Suprapubic skin (tissue), 4 donors: Measurements from ENCODE around the gene TMCC1. TPM values are rescaled to one million over a fixed set of nuclear protein-coding genes. Genes with fewer than 3 reads are reported as not detected.

ENCODE experiments used
- DNase-seq, 2 donors: peaks; one replicate each; pipeline ENCODE4 v3.0.0-alpha.2; 2019; ENCODE audit warnings: low spot score in 2 of 2
- H3K27ac ChIP-seq: fragments of 200-600 bp; sonication (generic); one replicate; pipeline ENCODE4 v1.5.1; 2019
- H3K27me3 ChIP-seq: fragments of 200-600 bp; sonication (generic); one replicate; pipeline ENCODE4 v1.5.1; 2019
- H3K36me3 ChIP-seq: fragments of 200-600 bp; sonication (generic); one replicate; pipeline ENCODE4 v1.5.1; 2019
- H3K4me1 ChIP-seq: fragments of 200-600 bp; sonication (generic); one replicate; pipeline ENCODE4 v1.5.1; 2019
- H3K4me3 ChIP-seq: fragments of 200-600 bp; sonication (generic); one replicate; pipeline ENCODE4 v1.5.1; 2019; ENCODE audit warnings: mild to moderate bottlenecking
- H3K9me3 ChIP-seq: fragments of 200-600 bp; sonication (generic); one replicate; pipeline ENCODE4 v1.5.1; 2019
- EP300 ChIP-seq: sonication (generic); formaldehyde crosslinking; IDR thresholded peaks from one replicate; pipeline ENCODE4 v1.6.1; 2017; ENCODE audit warnings: antibody characterized with exemption
- POLR2A ChIP-seq, 2 donors: fragments of 450-650 bp; IDR thresholded peaks; one replicate each; pipeline ENCODE4 v1.6.1; 2017; ENCODE audit warnings: antibody characterized with exemption in 2 of 2, mild to moderate bottlenecking in 2 of 2, moderate library complexity in 2 of 2
- POLR2AphosphoS5 ChIP-seq, 3 donors: sonication (generic); formaldehyde crosslinking; IDR thresholded peaks; one replicate each; pipeline ENCODE4 v1.6.1; 2017; ENCODE audit warnings: antibody characterized with exemption in 3 of 3
- WGBS: methylation state at CpG from one replicate; pipeline ENCODE4 v1.1.5; 2018; 5-methylcytosine and 5-hydroxymethylcytosine counted together
- total RNA-seq, 4 donors: library from RNA; depleted of rRNA; stranded (reverse); fragments of >200 nt; gene quantifications; one replicate each; pipeline ENCODE4 v1.1.0, GENCODE V29; 2016
- TF ChIP-seq, protein P1 (sequence below), 2 donors: fragments of 200-600 bp in 1 of 2; fragments of 450-650 bp in 1 of 2; sonication (generic) in 1 of 2; IDR thresholded peaks; one replicate each; pipeline ENCODE4 v1.5.1; 2016 to 2019; ENCODE audit warnings: antibody characterized with exemption in 2 of 2, mild to moderate bottlenecking in 1 of 2, moderate library complexity in 1 of 2

TMCC1 gene
- total RNA-seq, 4 donors from 2014 or later, result 14.6 to 26.4 (median 22.4) TPM

DNA sequence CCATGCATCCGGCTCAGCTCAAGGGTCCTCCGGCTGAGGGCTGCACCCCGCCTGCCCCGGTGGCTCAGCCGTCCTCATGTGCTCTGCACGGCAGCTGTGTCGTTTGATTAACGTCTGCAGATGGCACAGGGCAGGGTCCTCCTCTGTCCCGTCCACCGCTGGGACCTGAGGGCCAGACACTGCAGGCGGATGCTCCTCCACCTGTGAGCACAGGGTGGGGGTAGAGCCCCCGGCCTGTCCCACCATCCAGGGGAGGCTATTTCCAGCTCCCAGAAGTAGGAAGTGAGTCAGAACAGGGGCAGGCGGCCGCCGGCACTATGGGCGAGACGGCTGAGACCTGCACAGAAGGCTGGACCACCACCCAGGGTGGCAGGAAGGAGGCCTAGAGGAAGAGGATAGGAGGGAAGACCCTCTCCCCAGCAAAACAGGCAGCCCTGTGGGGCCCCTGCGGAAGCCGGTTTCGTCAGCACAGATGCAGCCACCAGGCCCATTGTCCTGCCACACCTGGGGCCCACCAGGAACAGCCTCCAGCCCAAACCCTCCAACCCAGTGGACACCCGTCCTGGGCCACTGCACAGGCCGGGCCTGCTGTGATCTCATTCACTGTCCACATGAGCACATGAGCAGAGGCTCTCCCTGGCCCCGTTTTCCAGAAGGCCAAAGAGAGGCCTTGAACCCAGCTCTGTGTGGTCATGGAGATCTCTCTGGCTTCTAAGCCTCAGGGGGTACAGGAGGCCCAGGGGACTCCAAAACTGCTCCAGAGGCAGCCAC lies 274.4 kb downstream of the TMCC1 start:
- Histone ChIP-seq H3K4me1 (peaks cover 76% of the 10 kb centered on the region), H3K27me3 (no peaks in the 10 kb centered on the region), H3K9me3 (no peaks in the 10 kb centered on the region), H3K27ac (no peak overlapping the region), H3K4me3 (no peak overlapping the region), H3K36me3 (no peaks in the 10 kb centered on the region)
- peak in 1 of 2 donors; percentile 63 for DNase-seq
- TF ChIP-seq EP300 (no peak), POLR2A (IDR thresholded peaks at IDR 0.05) (no peak), POLR2AphosphoS5 (IDR thresholded peaks at IDR 0.05) (no peak)
- TF ChIP-seq, protein P1, sequence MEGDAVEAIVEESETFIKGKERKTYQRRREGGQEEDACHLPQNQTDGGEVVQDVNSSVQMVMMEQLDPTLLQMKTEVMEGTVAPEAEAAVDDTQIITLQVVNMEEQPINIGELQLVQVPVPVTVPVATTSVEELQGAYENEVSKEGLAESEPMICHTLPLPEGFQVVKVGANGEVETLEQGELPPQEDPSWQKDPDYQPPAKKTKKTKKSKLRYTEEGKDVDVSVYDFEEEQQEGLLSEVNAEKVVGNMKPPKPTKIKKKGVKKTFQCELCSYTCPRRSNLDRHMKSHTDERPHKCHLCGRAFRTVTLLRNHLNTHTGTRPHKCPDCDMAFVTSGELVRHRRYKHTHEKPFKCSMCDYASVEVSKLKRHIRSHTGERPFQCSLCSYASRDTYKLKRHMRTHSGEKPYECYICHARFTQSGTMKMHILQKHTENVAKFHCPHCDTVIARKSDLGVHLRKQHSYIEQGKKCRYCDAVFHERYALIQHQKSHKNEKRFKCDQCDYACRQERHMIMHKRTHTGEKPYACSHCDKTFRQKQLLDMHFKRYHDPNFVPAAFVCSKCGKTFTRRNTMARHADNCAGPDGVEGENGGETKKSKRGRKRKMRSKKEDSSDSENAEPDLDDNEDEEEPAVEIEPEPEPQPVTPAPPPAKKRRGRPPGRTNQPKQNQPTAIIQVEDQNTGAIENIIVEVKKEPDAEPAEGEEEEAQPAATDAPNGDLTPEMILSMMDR (IDR thresholded peaks at IDR 0.05), result no peak
- 62% methylated on average over 20 of the region's 23 CpGs for WGBS

DNA sequence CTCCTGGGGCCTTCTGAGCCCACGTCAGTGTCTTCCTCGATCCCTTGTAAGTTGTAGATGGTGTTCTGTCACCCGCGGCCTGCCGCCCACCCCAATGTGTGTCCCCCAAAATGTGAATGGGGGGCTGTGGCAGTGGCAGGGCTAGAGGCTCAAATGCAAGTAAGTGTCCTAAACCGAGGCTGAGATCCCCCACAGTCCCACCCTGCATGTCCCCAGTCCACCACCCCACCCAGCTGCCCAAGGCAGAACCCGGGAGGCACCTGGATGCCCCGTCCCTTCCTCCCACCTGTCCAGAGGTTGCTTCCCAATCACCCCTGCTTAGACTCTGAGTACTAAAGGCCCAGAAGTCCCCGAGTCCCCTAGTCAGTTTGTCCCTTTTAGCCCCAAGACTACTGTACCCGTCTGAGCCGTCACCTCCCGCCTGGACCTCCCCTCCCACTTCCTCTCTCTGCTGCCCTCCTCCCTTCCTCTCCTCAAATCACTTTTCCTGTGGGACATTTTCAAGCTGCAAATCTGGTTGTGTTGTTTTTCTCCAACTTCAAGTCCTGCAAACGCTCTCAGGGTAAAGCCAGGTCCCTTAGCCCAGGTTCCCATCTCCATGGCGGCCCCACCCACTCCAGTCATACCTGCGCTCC lies 275.2 kb downstream of the TMCC1 start:
- H3K36me3 ChIP-seq, result no peaks in the 10 kb centered on the region
- H3K9me3 ChIP-seq, result no peaks in the 10 kb centered on the region
- DNase-seq, result peak in 1 of 2 donors; percentile 57
- WGBS, result 79% methylated on average over 14 of the region's 15 CpGs
- peaks cover 73% of the 10 kb centered on the region for H3K4me1 ChIP-seq
- H3K27ac ChIP-seq, result no peak overlapping the region
- H3K27me3 ChIP-seq, result no peaks in the 10 kb centered on the region
- no peak overlapping the region for H3K4me3 ChIP-seq
- TF ChIP-seq POLR2A (IDR thresholded peaks at IDR 0.05), result no peak
- TF ChIP-seq, protein P1 (IDR thresholded peaks at IDR 0.05), result no peak
- TF ChIP-seq EP300, result no peak
- no peak for TF ChIP-seq POLR2AphosphoS5 (IDR thresholded peaks at IDR 0.05)

DNA sequence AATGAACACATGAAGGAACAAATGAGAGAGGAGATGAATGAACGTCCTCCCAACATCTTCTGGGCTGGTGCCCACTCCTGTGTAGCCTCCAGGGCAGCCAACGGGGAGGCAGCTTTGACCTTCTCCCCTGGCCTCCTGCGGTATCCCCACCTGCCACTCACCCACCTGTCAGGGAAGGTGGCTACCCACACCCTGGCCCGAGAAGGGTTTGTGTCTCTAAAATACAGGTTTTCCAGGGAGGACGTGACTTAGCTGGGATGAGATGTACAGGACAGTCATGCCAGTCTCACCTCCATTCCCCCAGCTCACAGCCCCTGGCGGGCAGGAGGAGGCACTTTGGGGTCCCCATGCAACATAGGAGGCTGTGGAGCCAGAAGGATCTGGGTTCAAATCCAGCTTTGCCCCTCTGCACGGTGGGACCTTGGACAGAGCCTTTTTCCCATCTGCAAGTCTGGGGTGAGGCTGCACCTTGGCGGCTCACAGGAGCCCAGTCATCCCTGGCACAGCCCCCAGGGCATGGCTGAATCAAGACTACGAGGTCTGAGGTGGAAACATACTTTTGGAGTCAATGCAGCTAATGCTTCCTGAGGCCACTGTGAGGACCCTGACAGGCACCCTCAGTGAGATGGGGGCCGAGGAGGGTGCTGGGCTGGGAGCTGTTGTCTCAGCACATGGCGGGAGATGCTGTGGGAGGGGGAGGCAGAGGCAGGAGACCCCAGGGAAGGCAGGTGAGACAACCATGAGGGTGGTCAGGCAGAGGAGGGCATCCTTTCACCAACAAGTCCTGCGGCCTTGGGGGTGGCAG lies 275.9 kb downstream of the TMCC1 start:
- Histone ChIP-seq H3K4me1 (peaks cover 73% of the 10 kb centered on the region), H3K27me3 (no peaks in the 10 kb centered on the region), H3K9me3 (no peaks in the 10 kb centered on the region), H3K27ac (peak overlapping the region; percentile 80), H3K4me3 (no peak overlapping the region), H3K36me3 (no peaks in the 10 kb centered on the region)
- TF ChIP-seq, protein P1 (IDR thresholded peaks at IDR 0.05), result no peak
- TF ChIP-seq POLR2A (IDR thresholded peaks at IDR 0.05) (no peak), EP300 (no peak), POLR2AphosphoS5 (IDR thresholded peaks at IDR 0.05) (no peak)
- 88% methylated on average over 11 of the region's 12 CpGs for WGBS
- DNase-seq, result no peak

DNA sequence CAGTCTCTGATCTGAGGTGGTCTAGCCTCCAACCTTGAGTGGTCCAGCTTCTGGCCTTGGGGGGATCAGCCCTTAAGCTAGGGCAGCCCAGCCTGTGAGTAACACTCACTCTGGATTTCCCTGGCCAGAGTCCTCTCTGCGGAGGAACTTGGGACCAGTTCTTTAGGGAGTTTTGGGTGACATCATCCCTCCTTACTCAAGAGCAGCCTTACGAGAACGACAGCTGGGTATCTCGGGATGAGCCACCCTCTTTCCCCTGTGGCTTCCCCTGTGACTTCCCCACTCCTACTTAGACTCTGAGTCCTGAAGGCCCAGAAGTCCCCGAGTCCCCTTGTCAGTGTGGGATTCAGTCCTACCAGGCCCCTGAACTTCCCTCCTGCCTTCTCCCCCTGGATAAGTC lies 276.8 kb downstream of the TMCC1 start:
- no peak for TF ChIP-seq POLR2AphosphoS5 (IDR thresholded peaks at IDR 0.05)
- TF ChIP-seq POLR2A (IDR thresholded peaks at IDR 0.05), result no peak
- TF ChIP-seq, protein P1 (IDR thresholded peaks at IDR 0.05), result no peak
- TF ChIP-seq EP300, result no peak
- H3K4me1 ChIP-seq, result peaks cover 74% of the 10 kb centered on the region
- H3K36me3 ChIP-seq, result no peaks in the 10 kb centered on the region
- no peaks in the 10 kb centered on the region for H3K9me3 ChIP-seq
- H3K27ac ChIP-seq, result peak overlapping the region; percentile 80
- 26% methylated on average over 5 of the region's 5 CpGs for WGBS
- peak in 1 of 2 donors; percentile 79 for DNase-seq
- H3K27me3 ChIP-seq, result no peaks in the 10 kb centered on the region
- H3K4me3 ChIP-seq, result no peak overlapping the region
